ENCODE measurements around the gene ZNF837.

The ZNF837 gene

DNA sequence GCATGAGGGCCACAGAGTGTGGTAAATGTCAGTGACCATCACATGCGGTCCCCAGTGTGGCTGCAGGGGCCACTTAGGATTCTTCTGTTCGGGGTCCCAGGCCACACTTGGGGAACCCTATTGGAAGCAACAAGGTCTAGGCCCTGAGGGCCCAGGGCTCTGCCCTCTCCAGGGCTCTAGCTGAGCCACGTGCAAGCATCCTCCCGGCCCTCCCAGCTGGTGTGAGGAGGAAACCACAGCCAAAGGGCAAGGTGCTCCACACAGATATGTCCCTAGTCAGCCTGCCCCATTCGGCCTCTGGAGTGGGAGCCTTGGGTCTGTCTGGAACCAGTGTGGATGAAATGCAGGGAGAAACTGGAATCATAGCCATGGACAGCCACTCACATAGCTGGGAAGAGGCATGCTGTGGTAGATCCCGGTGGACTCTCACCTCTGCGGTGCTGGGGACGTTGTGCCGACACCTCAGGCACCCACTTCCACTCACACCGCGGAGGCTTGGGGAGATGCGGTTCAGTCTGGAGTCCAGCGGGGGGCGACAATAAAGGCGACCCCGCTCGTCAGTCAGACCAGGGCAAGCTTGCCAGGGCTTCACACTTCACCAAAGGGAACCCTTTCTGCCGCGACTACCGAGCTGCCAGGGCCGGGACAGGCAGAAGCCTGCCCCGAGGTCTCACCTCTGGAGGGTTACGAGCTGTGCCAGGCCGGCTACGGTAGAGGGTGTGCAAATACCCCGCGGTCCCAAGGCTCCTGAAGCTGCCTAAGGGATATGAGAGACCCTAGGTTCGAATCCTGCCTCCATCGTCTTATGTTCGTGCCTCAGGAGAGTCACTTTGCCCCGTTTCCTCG lies 14.0 kb downstream of the ZNF837 start:
- H3K4me1 ChIP-seq (ENCODE audit: low read length), result peaks cover 6% of the 10 kb centered on the region; the same call in 1 of the 2 replicates
- no peak overlapping the region for H3K4me3 ChIP-seq (ENCODE audit: low read length)
- no peak for TF ChIP-seq EZH2phosphoT487 (IDR thresholded peaks at IDR 0.05; ENCODE audit: low read depth)
- TF ChIP-seq, protein P1, sequence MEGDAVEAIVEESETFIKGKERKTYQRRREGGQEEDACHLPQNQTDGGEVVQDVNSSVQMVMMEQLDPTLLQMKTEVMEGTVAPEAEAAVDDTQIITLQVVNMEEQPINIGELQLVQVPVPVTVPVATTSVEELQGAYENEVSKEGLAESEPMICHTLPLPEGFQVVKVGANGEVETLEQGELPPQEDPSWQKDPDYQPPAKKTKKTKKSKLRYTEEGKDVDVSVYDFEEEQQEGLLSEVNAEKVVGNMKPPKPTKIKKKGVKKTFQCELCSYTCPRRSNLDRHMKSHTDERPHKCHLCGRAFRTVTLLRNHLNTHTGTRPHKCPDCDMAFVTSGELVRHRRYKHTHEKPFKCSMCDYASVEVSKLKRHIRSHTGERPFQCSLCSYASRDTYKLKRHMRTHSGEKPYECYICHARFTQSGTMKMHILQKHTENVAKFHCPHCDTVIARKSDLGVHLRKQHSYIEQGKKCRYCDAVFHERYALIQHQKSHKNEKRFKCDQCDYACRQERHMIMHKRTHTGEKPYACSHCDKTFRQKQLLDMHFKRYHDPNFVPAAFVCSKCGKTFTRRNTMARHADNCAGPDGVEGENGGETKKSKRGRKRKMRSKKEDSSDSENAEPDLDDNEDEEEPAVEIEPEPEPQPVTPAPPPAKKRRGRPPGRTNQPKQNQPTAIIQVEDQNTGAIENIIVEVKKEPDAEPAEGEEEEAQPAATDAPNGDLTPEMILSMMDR (IDR thresholded peaks at IDR 0.05; ENCODE audit: low read depth, low read length), result no peak
- no peak overlapping the region for H3K4me2 ChIP-seq (ENCODE audit: low read length)
- no peaks in the 10 kb centered on the region for H3K36me3 ChIP-seq (replicated peaks; ENCODE audit: low read depth, low read length)
- H3K79me2 ChIP-seq (ENCODE audit: low read length), result peaks cover 2% of the 10 kb centered on the region
- H3K9me3 ChIP-seq (ENCODE audit: insufficient read depth, low read length), result no peaks in the 10 kb centered on the region
- H3K9ac ChIP-seq (ENCODE audit: low read length), result no peak overlapping the region
- no peak overlapping the region for H2AFZ ChIP-seq (ENCODE audit: low read depth, low read length)
- H3K27me3 ChIP-seq (ENCODE audit: low read depth, low read length), result no peaks in the 10 kb centered on the region
- no peak overlapping the region for H3K27ac ChIP-seq (ENCODE audit: low read length)
- H4K20me1 ChIP-seq (ENCODE audit: insufficient read depth, low read length), result no peaks in the 10 kb centered on the region

DNA sequence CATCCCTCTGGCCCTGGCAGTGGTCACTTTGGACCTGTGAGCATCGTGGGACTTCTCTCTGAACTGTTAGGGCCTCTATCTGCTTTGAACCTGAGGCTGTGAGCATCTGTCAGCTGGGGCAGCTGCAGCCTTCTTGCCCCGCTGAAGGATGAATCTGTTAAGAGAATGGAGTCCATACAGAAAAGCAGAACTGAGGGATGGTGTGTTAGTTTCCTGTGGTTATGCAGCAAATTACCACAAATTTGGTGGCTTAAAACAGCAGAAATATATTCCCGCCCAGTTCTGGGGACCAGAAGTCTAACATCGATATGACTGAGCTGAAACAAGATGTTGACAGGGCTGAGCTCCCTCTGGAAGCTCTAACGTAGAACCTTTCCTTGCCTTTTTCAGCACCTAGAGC lies 16.7 kb downstream of the ZNF837 start:
- Histone ChIP-seq H3K4me2 (ENCODE audit: low read length) (no peak overlapping the region), H3K36me3 (replicated peaks; ENCODE audit: low read depth, low read length) (no peaks in the 10 kb centered on the region), H3K27ac (ENCODE audit: low read length) (no peak overlapping the region), H3K27me3 (ENCODE audit: low read depth, low read length) (no peaks in the 10 kb centered on the region), H2AFZ (ENCODE audit: low read depth, low read length) (no peak overlapping the region), H3K4me1 (ENCODE audit: low read length) (peaks cover 14% of the 10 kb centered on the region), H3K79me2 (ENCODE audit: low read length) (peaks cover 12% of the 10 kb centered on the region), H3K4me3 (ENCODE audit: low read length) (no peak overlapping the region), H3K9me3 (ENCODE audit: insufficient read depth, low read length) (no peaks in the 10 kb centered on the region), H3K9ac (ENCODE audit: low read length) (no peak overlapping the region), H4K20me1 (ENCODE audit: insufficient read depth, low read length) (no peaks in the 10 kb centered on the region)
- TF ChIP-seq EZH2phosphoT487 (IDR thresholded peaks at IDR 0.05; ENCODE audit: low read depth), result no peak
- TF ChIP-seq, protein P1 (IDR thresholded peaks at IDR 0.05; ENCODE audit: low read depth, low read length), result no peak

DNA sequence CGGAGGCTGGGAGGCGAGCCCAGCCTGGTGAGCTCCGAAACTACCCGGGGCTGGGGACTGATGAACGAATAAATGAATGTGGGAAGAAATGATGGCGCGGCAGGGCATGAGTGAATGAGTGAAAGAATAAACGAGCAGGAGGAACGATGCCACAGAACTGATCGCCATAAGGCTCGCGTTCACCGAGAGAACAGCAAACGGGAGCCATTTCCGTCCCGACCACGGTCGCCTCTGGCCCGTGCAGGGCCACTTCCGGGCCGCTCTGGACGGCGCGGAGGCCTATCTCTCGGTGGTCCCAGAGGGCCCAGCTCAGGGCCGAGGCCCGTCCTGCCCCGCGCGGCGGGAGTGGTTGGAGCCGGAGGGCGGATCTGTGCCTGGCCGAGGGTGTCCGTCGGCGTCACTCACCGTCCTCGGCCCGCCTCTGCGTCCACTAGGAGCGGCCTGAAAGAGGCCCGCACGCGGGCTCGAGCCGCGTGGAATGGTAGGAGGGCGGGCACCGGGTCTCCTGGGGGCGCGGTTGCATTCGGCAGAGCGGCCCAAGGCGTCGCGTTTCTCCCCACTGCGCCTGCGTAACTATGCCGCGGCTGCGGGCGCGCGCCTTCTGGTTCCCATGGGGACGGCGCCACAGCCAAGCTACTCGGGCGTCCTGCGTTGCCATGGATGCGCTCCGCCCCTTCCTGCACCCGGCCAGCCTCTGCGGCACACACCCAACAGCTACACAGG lies 18.4 kb downstream of the ZNF837 start, which contains the start of gene ZNF497:
ZNF497 (minus strand) TSS at position 480 of the 723 bp plus-strand sequence. CDS start 5,116 bp downstream, outside the sequence.
- TF ChIP-seq, protein P1 (IDR thresholded peaks at IDR 0.05; ENCODE audit: low read depth, low read length), result peak; percentile 5; the same call in 1 of the 2 replicates
- no peak for TF ChIP-seq EZH2phosphoT487 (IDR thresholded peaks at IDR 0.05; ENCODE audit: low read depth)
- no peaks in the 10 kb centered on the region for H3K9me3 ChIP-seq (ENCODE audit: insufficient read depth, low read length)
- H3K4me2 ChIP-seq (ENCODE audit: low read length), result peak within 1 kb of the TSS; percentile 93
- H3K27me3 ChIP-seq (ENCODE audit: low read depth, low read length), result no peaks in the 10 kb centered on the region
- peak within 1 kb of the TSS; percentile 89 for H3K9ac ChIP-seq (ENCODE audit: low read length)
- peak within 1 kb of the TSS; percentile 82 for H3K4me3 ChIP-seq (ENCODE audit: low read length)
- H2AFZ ChIP-seq (ENCODE audit: low read depth, low read length), result peak within 1 kb of the TSS; percentile 67
- peaks cover 14% of the 10 kb centered on the region for H3K4me1 ChIP-seq (ENCODE audit: low read length)
- no peaks in the 10 kb centered on the region for H3K36me3 ChIP-seq (replicated peaks; ENCODE audit: low read depth, low read length)
- H4K20me1 ChIP-seq (ENCODE audit: insufficient read depth, low read length), result no peaks in the 10 kb centered on the region
- H3K27ac ChIP-seq (ENCODE audit: low read length), result peak within 1 kb of the TSS; percentile 68
- H3K79me2 ChIP-seq (ENCODE audit: low read length), result peaks cover 12% of the 10 kb centered on the region

DNA sequence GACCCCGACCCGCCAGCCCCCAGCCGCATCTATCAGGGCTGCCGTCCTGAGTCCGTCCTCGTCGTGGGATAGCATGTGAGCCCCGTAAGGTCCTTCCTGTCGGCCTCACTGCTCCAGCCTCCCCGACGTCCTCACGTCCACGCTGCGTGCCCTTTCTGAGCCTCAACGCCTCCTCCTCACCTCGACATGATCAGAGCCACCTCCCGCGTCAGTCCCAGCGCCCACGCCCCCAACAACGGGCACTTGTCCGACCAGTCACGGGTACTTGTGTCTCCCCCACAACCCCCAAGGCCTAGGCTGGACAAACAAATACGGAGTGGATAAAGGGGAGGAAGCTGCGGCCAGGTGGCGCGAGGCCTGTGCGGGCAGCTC lies 18.9 kb downstream of the ZNF837 start:
- Histone ChIP-seq H3K9ac (ENCODE audit: low read length) (peak overlapping the region; percentile 89), H3K27ac (ENCODE audit: low read length) (peak overlapping the region; percentile 68), H3K36me3 (replicated peaks; ENCODE audit: low read depth, low read length) (no peaks in the 10 kb centered on the region), H3K4me3 (ENCODE audit: low read length) (peak overlapping the region; percentile 82), H3K4me2 (ENCODE audit: low read length) (peak overlapping the region; percentile 93), H3K27me3 (ENCODE audit: low read depth, low read length) (no peaks in the 10 kb centered on the region), H3K9me3 (ENCODE audit: insufficient read depth, low read length) (no peaks in the 10 kb centered on the region), H4K20me1 (ENCODE audit: insufficient read depth, low read length) (no peaks in the 10 kb centered on the region), H3K79me2 (ENCODE audit: low read length) (peaks cover 12% of the 10 kb centered on the region), H3K4me1 (ENCODE audit: low read length) (peaks cover 14% of the 10 kb centered on the region), H2AFZ (ENCODE audit: low read depth, low read length) (peak overlapping the region; percentile 67)
- TF ChIP-seq EZH2phosphoT487 (IDR thresholded peaks at IDR 0.05; ENCODE audit: low read depth), result no peak
- TF ChIP-seq, protein P1 (IDR thresholded peaks at IDR 0.05; ENCODE audit: low read depth, low read length), result no peak; the same call in 1 of the 2 replicates
